Stimulated activated CD8-positive, alpha-beta memory T cell treated with anti-CD3 and anti-CD28 coated beads, Interleukin-15, amount 100 ng/mL, for 48 hours (primary cell): ENCODE data around the gene HSPA1L.
A peak's percentile ranks its signal among the peaks of the same experiment; 100 is the strongest.
"Not testable (repeated sequence)": the region's sequence is repeated elsewhere in the genome, so short reads cannot be mapped to it uniquely, and the experiment has no call there.

Experiments
- DNase-seq, 2 donors: peaks; one replicate each; pipeline ENCODE4 v3.0.0-alpha.2; 2020; ENCODE audit warnings: low read depth in 2 of 2

Gene HSPA1L

GRCh38 chr6:31836474-31837368 is 21.6 kb upstream of the HSPA1L start:
- no peak for DNase-seq

GRCh38 chr6:31836047-31836473 is 21.0 kb upstream of the HSPA1L start:
- no peak for DNase-seq

GRCh38 chr6:31834367-31835250 is 19.5 kb upstream of the HSPA1L start:
- peak; percentile 69 to 71 for DNase-seq

- no peak for DNase-seq
These were observed 16.5 kb upstream of the HSPA1L start for GRCh38 chr6:31831350-31832215.

GRCh38 chr6:31830886-31831335 is 15.8 kb upstream of the HSPA1L start:
- DNase-seq, result no peak

- no peak for DNase-seq
These were observed 14.7 kb upstream of the HSPA1L start for GRCh38 chr6:31829633-31830283.

- DNase-seq, result peak; percentile 92 to 93
These were observed 12.4 kb upstream of the HSPA1L start, which contains the start of gene HSPA1B for GRCh38 chr6:31827286-31828079. HSPA1B (plus strand) TSS chr6:31827738; CDS start chr6:31827951, 213 bp downstream.

GRCh38 chr6:31826793-31827285 is 11.8 kb upstream of the HSPA1L start:
- no peak for DNase-seq

GRCh38 chr6:31825553-31825952 is 10.5 kb upstream of the HSPA1L start:
- no peak for DNase-seq

GRCh38 chr6:31823592-31824196 is 8.6 kb upstream of the HSPA1L start:
- DNase-seq, result not testable (repeated sequence)

- peak; percentile 40 to 46 for DNase-seq
These were observed 7.1 kb upstream of the HSPA1L start for GRCh38 chr6:31822036-31822821.

- DNase-seq, result peak; percentile 61 to 64
These were observed 6.4 kb upstream of the HSPA1L start for GRCh38 chr6:31821301-31822035.

GRCh38 chr6:31820399-31820798 is 5.3 kb upstream of the HSPA1L start:
- DNase-seq, result not testable (repeated sequence)

- DNase-seq, result no peak
These were observed 4.8 kb upstream of the HSPA1L start for GRCh38 chr6:31819871-31820299.

GRCh38 chr6:31817929-31818511 is 2.9 kb upstream of the HSPA1L start:
- DNase-seq, result not testable (repeated sequence)

GRCh38 chr6:31817133-31817928 is 2.2 kb upstream of the HSPA1L start:
- DNase-seq, result not testable (repeated sequence)

- peak; percentile 52 to 56 for DNase-seq
These were observed 432 bp downstream of the HSPA1L start for GRCh38 chr6:31814677-31815024.
